HepG2 (cell line): ENCODE measurements around the gene NKD1. TPM values are rescaled to one million over a fixed set of nuclear protein-coding genes. Genes with fewer than 3 reads are reported as not detected.

Experiments
- CCAR2 ChIP-seq: fragments of 200-400 bp; formaldehyde crosslinking; optimal IDR thresholded peaks from 2 replicates; pipeline ENCODE3; 2018; ENCODE audit warnings: low read depth, mild to moderate bottlenecking, low read length, moderate library complexity
- FLYWCH1 ChIP-seq: sonication (generic); formaldehyde crosslinking; IDR thresholded peaks from 2 replicates; pipeline ENCODE4 v1.8.1; 2023; ENCODE audit warnings: mild to moderate bottlenecking, missing genetic modification reagents
- GATA4 ChIP-seq: sonication (generic); IDR thresholded peaks from 2 replicates; pipeline ENCODE4 v1.6.1; 2016; ENCODE audit warnings: antibody characterized with exemption, low read depth, borderline replicate concordance
- GATAD1 ChIP-seq: IDR thresholded peaks from 2 replicates; pipeline ENCODE4 v1.6.1; 2016; ENCODE audit warnings: missing genetic modification reagents, missing compliant biosample characterization
- HOXA5 ChIP-seq: sonication (generic); formaldehyde crosslinking; IDR thresholded peaks from 2 replicates; pipeline ENCODE4 v1.4.0; 2020; ENCODE audit warnings: missing genetic modification reagents
- NKX3-1 ChIP-seq: sonication (generic); formaldehyde crosslinking; IDR thresholded peaks from 2 replicates; pipeline ENCODE4 v1.5.0; 2020; ENCODE audit warnings: missing genetic modification reagents
- PAX8 ChIP-seq: sonication (generic); formaldehyde crosslinking; IDR thresholded peaks from 2 replicates; pipeline ENCODE4 v1.8.0; 2022; ENCODE audit warnings: mild to moderate bottlenecking, missing genetic modification reagents, borderline replicate concordance
- POLR2A ChIP-seq, 2 experiments: IDR thresholded peaks; 2 replicates each; pipeline ENCODE4 v1.6.1; 2011; ENCODE audit warnings: low read depth in 2 of 2, low read length in 2 of 2, mild to moderate bottlenecking in 1 of 2, moderate library complexity in 1 of 2; ENCODE audit not compliant: insufficient read depth in 1 of 2
- POLR2G ChIP-seq: fragments of 200-400 bp; formaldehyde crosslinking; IDR thresholded peaks from 2 replicates; pipeline ENCODE4 v1.6.1; 2018; ENCODE audit warnings: mild to moderate bottlenecking, low read depth, low read length, moderate library complexity
- RCOR2 ChIP-seq: IDR thresholded peaks from 2 replicates; pipeline ENCODE4 v1.6.1; 2016; ENCODE audit warnings: missing biosample characterization, missing genetic modification reagents
- SMAD9 ChIP-seq: sonication (generic); formaldehyde crosslinking; IDR thresholded peaks from 2 replicates; pipeline ENCODE4 v1.5.1; 2020; ENCODE audit warnings: mild to moderate bottlenecking, missing genetic modification reagents
- ZBTB37 ChIP-seq: sonication (generic); formaldehyde crosslinking; IDR thresholded peaks from 2 replicates; pipeline ENCODE4 v1.4.0; 2020; ENCODE audit warnings: mild to moderate bottlenecking, missing genetic modification reagents
- ZBTB7B ChIP-seq: sonication (generic); formaldehyde crosslinking; IDR thresholded peaks from 2 replicates; pipeline ENCODE4 v1.4.0; 2020; ENCODE audit warnings: missing genetic modification reagents
- ZNF12 ChIP-seq: sonication (generic); formaldehyde crosslinking; IDR thresholded peaks from 2 replicates; pipeline ENCODE4 v1.5.0; 2020; ENCODE audit warnings: missing genetic modification reagents
- ZNF260 ChIP-seq: sonication (generic); formaldehyde crosslinking; IDR thresholded peaks from 2 replicates; pipeline ENCODE4 v1.4.0; 2020; ENCODE audit warnings: missing genetic modification reagents, low read depth, mild to moderate bottlenecking, borderline replicate concordance
- ZNF282 ChIP-seq: fragments of 450-650 bp; IDR thresholded peaks from 2 replicates; pipeline ENCODE4 v1.6.1; 2018; ENCODE audit not compliant: partially characterized antibody
- ZNF317 ChIP-seq: sonication (generic); formaldehyde crosslinking; IDR thresholded peaks from 2 replicates; pipeline ENCODE4 v1.5.0; 2020; ENCODE audit warnings: mild to moderate bottlenecking, missing genetic modification reagents
- ZNF446 ChIP-seq: sonication (generic); formaldehyde crosslinking; IDR thresholded peaks from 2 replicates; pipeline ENCODE4 v1.5.0; 2020; ENCODE audit warnings: mild to moderate bottlenecking, missing genetic modification reagents
- ZNF550 ChIP-seq: sonication (generic); formaldehyde crosslinking; IDR thresholded peaks from 2 replicates; pipeline ENCODE4 v1.4.0; 2020; ENCODE audit warnings: mild to moderate bottlenecking, missing genetic modification reagents, borderline replicate concordance
- ZNF713 ChIP-seq: sonication (generic); formaldehyde crosslinking; IDR thresholded peaks from 2 replicates; pipeline ENCODE4 v1.4.0; 2020; ENCODE audit warnings: mild to moderate bottlenecking, missing genetic modification reagents
- ZNF773 ChIP-seq: sonication (generic); formaldehyde crosslinking; IDR thresholded peaks from 2 replicates; pipeline ENCODE4 v1.4.0; 2020; ENCODE audit warnings: missing genetic modification reagents, borderline replicate concordance
- ZNF775 ChIP-seq: sonication (generic); formaldehyde crosslinking; IDR thresholded peaks from 2 replicates; pipeline ENCODE4 v1.4.0; 2020; ENCODE audit warnings: missing genetic modification reagents, mild to moderate bottlenecking, moderate library complexity, borderline replicate concordance
- ZNF788 ChIP-seq: sonication (generic); formaldehyde crosslinking; IDR thresholded peaks from 2 replicates; pipeline ENCODE4 v1.5.0; 2020; ENCODE audit warnings: mild to moderate bottlenecking, missing genetic modification reagents, borderline replicate concordance
- ZNF790 ChIP-seq: sonication (generic); formaldehyde crosslinking; IDR thresholded peaks from 2 replicates; pipeline ENCODE4 v1.8.0; 2022; ENCODE audit warnings: missing genetic modification reagents, mild to moderate bottlenecking, borderline replicate concordance
- ZSCAN25 ChIP-seq: sonication (generic); formaldehyde crosslinking; IDR thresholded peaks from 2 replicates; pipeline ENCODE4 v1.8.0; 2022; ENCODE audit warnings: mild to moderate bottlenecking, missing genetic modification reagents
- polyA plus RNA-seq, 8 experiments: library from polyadenylated mRNA; depleted of rRNA in 3 of 8; stranded (reverse) in 7 of 8; unstranded in 1 of 8; fragments of >200 nt; fragmentation: Illumina TruSeq in 4 of 8; extraction: Trizol in 4 of 8; gene quantifications; 2 replicates each; pipeline versions ENCODE4 v1.2.1 to v1.2.3, GENCODE V29; 2011 to 2016; ENCODE audit warnings: low read depth in 4 of 8, missing spikeins in 1 of 8, mixed read lengths in 1 of 8; ENCODE audit not compliant: insufficient read depth in 1 of 8
- total RNA-seq, 5 experiments: library from RNA; depleted of rRNA; stranded (reverse); fragments of >200 nt; fragmentation: Illumina TruSeq; extraction: Trizol; gene quantifications; 2 replicates each; pipeline ENCODE4 v1.2.3, GENCODE V29; 2016; ENCODE audit warnings: low read depth in 1 of 5
- TF ChIP-seq, protein P1 (sequence below): sonication (generic); formaldehyde crosslinking; IDR thresholded peaks from 2 replicates; pipeline ENCODE4 v1.4.0; 2020; ENCODE audit warnings: missing genetic modification reagents, borderline replicate concordance
- TF ChIP-seq, protein P2 (sequence below): sonication (generic); formaldehyde crosslinking; IDR thresholded peaks from 2 replicates; pipeline ENCODE4 v1.5.0; 2020; ENCODE audit warnings: mild to moderate bottlenecking, missing genetic modification reagents, borderline replicate concordance
- TF ChIP-seq, protein P3 (sequence below): sonication (generic); formaldehyde crosslinking; IDR thresholded peaks from 2 replicates; pipeline ENCODE4 v1.4.0; 2020; ENCODE audit warnings: mild to moderate bottlenecking, missing genetic modification reagents

NKD1 gene
- total and polyA plus RNA-seq, 2 of the 13 experiments (the other 11 are each of a cell fraction or from before 2014, with no cell fraction given), result 70.4 to 121 TPM

GRCh38 chr16:50548909-50549560 lies 839 bp downstream of the NKD1 start (continued):
- TF ChIP-seq ZNF446 (no peak), ZSCAN25 (CRISPR knock-in tag) (0 out of 2 replicates have a peak, but pooled peaks have one; percentile 10), POLR2G (no peak), CCAR2 (peak; percentile 68), ZNF773 (no peak), GATAD1 (CRISPR knock-in tag) (no peak), POLR2A (IDR thresholded peaks at IDR 0.05; ENCODE audit: insufficient read depth in 1 of 2, low read depth in 2 of 2, low read length in 2 of 2) (peak in 1 of 2 experiments; percentile 34; a peak in 1 of 4 replicates), SMAD9 (CRISPR knock-in tag) (no peak), HOXA5 (no peak), ZNF282 (no peak), ZNF713 (CRISPR knock-in tag) (no peak), ZNF260 (CRISPR knock-in tag) (no peak), RCOR2 (CRISPR knock-in tag) (no peak), NKX3-1 (no peak), ZNF12 (CRISPR knock-in tag) (no peak), ZNF550 (CRISPR knock-in tag) (no peak), ZBTB37 (CRISPR knock-in tag) (no peak), FLYWCH1 (CRISPR knock-in tag) (no peak), ZNF790 (CRISPR knock-in tag) (0 out of 2 replicates have a peak, but pooled peaks have one; percentile 13), PAX8 (CRISPR knock-in tag) (no peak), ZBTB7B (CRISPR knock-in tag) (no peak), ZNF775 (no peak), ZNF317 (CRISPR knock-in tag) (no peak), ZNF788 (CRISPR knock-in tag) (no peak; the same call in 1 of the 2 replicates), GATA4 (no peak)
- TF ChIP-seq, protein P1, sequence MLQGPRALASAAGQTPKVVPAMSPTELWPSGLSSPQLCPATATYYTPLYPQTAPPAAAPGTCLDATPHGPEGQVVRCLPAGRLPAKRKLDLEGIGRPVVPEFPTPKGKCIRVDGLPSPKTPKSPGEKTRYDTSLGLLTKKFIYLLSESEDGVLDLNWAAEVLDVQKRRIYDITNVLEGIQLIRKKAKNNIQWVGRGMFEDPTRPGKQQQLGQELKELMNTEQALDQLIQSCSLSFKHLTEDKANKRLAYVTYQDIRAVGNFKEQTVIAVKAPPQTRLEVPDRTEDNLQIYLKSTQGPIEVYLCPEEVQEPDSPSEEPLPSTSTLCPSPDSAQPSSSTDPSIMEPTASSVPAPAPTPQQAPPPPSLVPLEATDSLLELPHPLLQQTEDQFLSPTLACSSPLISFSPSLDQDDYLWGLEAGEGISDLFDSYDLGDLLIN, result no peak
- TF ChIP-seq, protein P2, sequence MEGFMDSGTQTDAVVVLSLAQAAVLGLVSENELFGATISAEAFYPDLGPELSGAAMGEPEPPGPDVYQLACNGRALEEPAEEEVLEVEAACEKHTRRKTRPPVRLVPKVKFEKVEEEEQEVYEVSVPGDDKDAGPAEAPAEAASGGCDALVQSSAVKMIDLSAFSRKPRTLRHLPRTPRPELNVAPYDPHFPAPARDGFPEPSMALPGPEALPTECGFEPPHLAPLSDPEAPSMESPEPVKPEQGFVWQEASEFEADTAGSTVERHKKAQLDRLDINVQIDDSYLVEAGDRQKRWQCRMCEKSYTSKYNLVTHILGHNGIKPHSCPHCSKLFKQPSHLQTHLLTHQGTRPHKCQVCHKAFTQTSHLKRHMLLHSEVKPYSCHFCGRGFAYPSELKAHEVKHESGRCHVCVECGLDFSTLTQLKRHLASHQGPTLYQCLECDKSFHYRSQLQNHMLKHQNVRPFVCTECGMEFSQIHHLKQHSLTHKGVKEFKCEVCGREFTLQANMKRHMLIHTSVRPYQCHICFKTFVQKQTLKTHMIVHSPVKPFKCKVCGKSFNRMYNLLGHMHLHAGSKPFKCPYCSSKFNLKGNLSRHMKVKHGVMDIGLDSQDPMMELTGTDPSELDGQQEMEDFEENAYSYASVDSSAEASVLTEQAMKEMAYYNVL (CRISPR knock-in tag), result no peak
- TF ChIP-seq, protein P3, sequence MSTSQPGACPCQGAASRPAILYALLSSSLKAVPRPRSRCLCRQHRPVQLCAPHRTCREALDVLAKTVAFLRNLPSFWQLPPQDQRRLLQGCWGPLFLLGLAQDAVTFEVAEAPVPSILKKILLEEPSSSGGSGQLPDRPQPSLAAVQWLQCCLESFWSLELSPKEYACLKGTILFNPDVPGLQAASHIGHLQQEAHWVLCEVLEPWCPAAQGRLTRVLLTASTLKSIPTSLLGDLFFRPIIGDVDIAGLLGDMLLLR (CRISPR knock-in tag), result no peak
